Measurements from ENCODE around the gene COMMD3.

DNA sequence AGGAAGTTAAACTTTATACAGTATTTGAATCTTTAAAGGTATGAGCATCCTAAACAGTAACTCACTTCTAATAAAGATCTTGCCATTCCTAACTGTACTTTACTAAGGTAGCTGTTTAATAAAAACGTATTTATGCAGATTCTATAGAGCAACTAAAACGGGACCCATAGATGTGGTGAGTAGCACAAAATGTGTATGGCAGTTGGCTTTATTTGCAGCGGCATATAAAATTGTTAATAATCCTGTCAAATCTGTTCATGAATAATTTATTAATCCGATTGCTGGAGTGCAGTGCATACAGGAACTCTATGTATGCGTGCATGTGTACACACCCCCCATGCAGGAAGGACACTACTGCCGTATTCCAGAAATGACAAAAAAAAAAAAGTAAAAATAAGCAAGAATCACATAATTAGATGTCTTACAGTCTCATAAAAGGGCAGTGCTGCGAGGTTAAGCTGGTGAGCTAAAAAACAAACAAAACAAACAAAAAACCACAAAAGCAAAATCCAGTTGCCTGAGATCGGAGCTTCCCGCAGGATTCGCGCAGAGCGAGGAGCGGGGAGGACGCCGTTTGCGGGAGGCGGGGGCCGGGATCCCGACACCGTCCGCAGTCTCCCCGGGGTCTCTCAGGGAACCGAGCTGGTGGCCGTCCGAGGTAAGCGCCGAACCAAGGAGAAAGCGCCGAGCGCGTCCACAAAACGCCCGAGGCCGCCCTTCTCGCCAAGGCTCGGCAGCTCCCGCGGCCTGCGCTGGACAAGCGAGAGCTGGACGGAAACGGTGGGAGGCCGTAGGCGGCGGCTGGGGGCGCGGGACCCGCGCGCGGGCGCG lies 518 bp upstream of the COMMD3 start:
- TF ChIP-seq CTCF (IDR thresholded peaks at IDR 0.05) (no peak), POLR2A (IDR thresholded peaks at IDR 0.05) (no peak)

Measured in uterus (tissue), 2 donors.